GM19099 (cell line): ENCODE measurements around the gene MPPED1.

ENCODE experiments used
- POLR2A ChIP-seq: IDR thresholded peaks from 3 replicates; pipeline ENCODE4 v1.6.1; 2011; ENCODE audit warnings: low read depth; ENCODE audit not compliant: insufficient read length; ENCODE audit errors: extremely low read depth

MPPED1 gene

GRCh38 chr22:43478621-43479300 is 66.9 kb downstream of the MPPED1 start:
- TF ChIP-seq POLR2A, result no peak

GRCh38 chr22:43479301-43479950 is 67.6 kb downstream of the MPPED1 start:
- TF ChIP-seq POLR2A, result no peak

GRCh38 chr22:43479962-43480361 is 68.1 kb downstream of the MPPED1 start:
- no peak for TF ChIP-seq POLR2A

GRCh38 chr22:43481568-43482317 is 69.9 kb downstream of the MPPED1 start:
- TF ChIP-seq POLR2A, result no peak

GRCh38 chr22:43482318-43482625 is 70.5 kb downstream of the MPPED1 start:
- TF ChIP-seq POLR2A, result no peak

- no peak for TF ChIP-seq POLR2A
Measured at GRCh38 chr22:43483266-43483665, 71.5 kb downstream of the MPPED1 start.

GRCh38 chr22:43483669-43484068 is 71.9 kb downstream of the MPPED1 start:
- no peak for TF ChIP-seq POLR2A

GRCh38 chr22:43484227-43484626 is 72.4 kb downstream of the MPPED1 start:
- TF ChIP-seq POLR2A, result no peak

- TF ChIP-seq POLR2A, result no peak
Measured at GRCh38 chr22:43485502-43486089, 73.8 kb downstream of the MPPED1 start.

- no peak for TF ChIP-seq POLR2A
Measured at GRCh38 chr22:43487311-43488030, 75.7 kb downstream of the MPPED1 start.

GRCh38 chr22:43488031-43488866 is 76.4 kb downstream of the MPPED1 start:
- TF ChIP-seq POLR2A, result no peak

GRCh38 chr22:43488937-43489336 is 77.1 kb downstream of the MPPED1 start:
- TF ChIP-seq POLR2A, result no peak

GRCh38 chr22:43490311-43490710 is 78.5 kb downstream of the MPPED1 start:
- no peak for TF ChIP-seq POLR2A

- no peak for TF ChIP-seq POLR2A
Measured at GRCh38 chr22:43491177-43491576, 79.4 kb downstream of the MPPED1 start.
